ENCODE measurements around the gene VWA5B1. TPM values are rescaled to one million over a fixed set of nuclear protein-coding genes. Genes with fewer than 3 reads are reported as not detected.

VWA5B1 gene
- total RNA-seq, 4 donors from 2014 or later, result not detected

GRCh38 chr1:20280906-20281305, 9.8 kb upstream of the VWA5B1 start:
- peaks cover 0 to 6% (median 0%) of the 10 kb centered on the region in 4 donors for H3K9me3 ChIP-seq
- WGBS, 2 donors, result 92 to 94% methylated on average over 6 of the region's 6 CpGs

GRCh38 chr1:20281801-20282200, 8.9 kb upstream of the VWA5B1 start:
- no peak overlapping the region for H3K4me3 ChIP-seq
- WGBS, 2 donors, result 39 to 51% methylated on average over 2 of the region's 2 CpGs
- H3K27ac ChIP-seq, result no peak overlapping the region
- DNase-seq (ENCODE audit: low spot score in 2 of 2), result no peak
- H3K36me3 ChIP-seq, result no peaks in the 10 kb centered on the region
- peaks cover 0 to 3% of the 10 kb centered on the region in 2 donors for H3K27me3 ChIP-seq
- no peak for TF ChIP-seq EP300 (IDR thresholded peaks at IDR 0.05)
- no peak for TF ChIP-seq CTCF (IDR thresholded peaks at IDR 0.05)
- TF ChIP-seq POLR2A (IDR thresholded peaks at IDR 0.05), result no peak
- no peaks in the 10 kb centered on the region for H3K4me1 ChIP-seq
- peaks cover 0 to 12% (median 0%) of the 10 kb centered on the region in 4 donors for H3K9me3 ChIP-seq

More at GRCh38 chr1:20280906-20281305, 9.8 kb upstream of the VWA5B1 start:
- no peak for DNase-seq (ENCODE audit: low spot score in 2 of 2)
- no peak for TF ChIP-seq CTCF (IDR thresholded peaks at IDR 0.05)
- TF ChIP-seq POLR2A (IDR thresholded peaks at IDR 0.05), result no peak
- no peak for TF ChIP-seq EP300 (IDR thresholded peaks at IDR 0.05)
- Histone ChIP-seq H3K27me3 (no peaks in the 10 kb centered on the region), H3K27ac (no peak overlapping the region), H3K36me3 (no peaks in the 10 kb centered on the region), H3K4me3 (no peak overlapping the region), H3K4me1 (no peaks in the 10 kb centered on the region)

GRCh38 chr1:20282533-20282932, 8.1 kb upstream of the VWA5B1 start:
- 59 to 66% methylated on average over 5 of the region's 5 CpGs for WGBS, 2 donors
- peaks cover 0 to 12% (median 0%) of the 10 kb centered on the region in 4 donors for H3K9me3 ChIP-seq
- H3K27me3 ChIP-seq, result peaks cover 0 to 5% of the 10 kb centered on the region in 2 donors
- TF ChIP-seq EP300 (IDR thresholded peaks at IDR 0.05) (no peak), CTCF (IDR thresholded peaks at IDR 0.05) (no peak), POLR2A (IDR thresholded peaks at IDR 0.05) (no peak)
- no peak overlapping the region for H3K27ac ChIP-seq
- no peaks in the 10 kb centered on the region for H3K4me1 ChIP-seq
- DNase-seq (ENCODE audit: low spot score in 2 of 2), result no peak
- H3K36me3 ChIP-seq, result no peaks in the 10 kb centered on the region
- H3K4me3 ChIP-seq, result no peak overlapping the region

- 40 to 71% methylated on average over 1 to 2 of the region's 2 CpGs for WGBS, 2 donors
- peaks cover 0 to 12% (median 0%) of the 10 kb centered on the region in 4 donors for H3K9me3 ChIP-seq
- no peak overlapping the region for H3K27ac ChIP-seq
- TF ChIP-seq CTCF (IDR thresholded peaks at IDR 0.05) (no peak), EP300 (IDR thresholded peaks at IDR 0.05) (no peak), POLR2A (IDR thresholded peaks at IDR 0.05) (no peak)
- no peak overlapping the region for H3K4me3 ChIP-seq
- no peaks in the 10 kb centered on the region for H3K4me1 ChIP-seq
- no peaks in the 10 kb centered on the region for H3K36me3 ChIP-seq
- H3K27me3 ChIP-seq, result peaks cover 0 to 5% of the 10 kb centered on the region in 2 donors
- DNase-seq (ENCODE audit: low spot score in 2 of 2), result no peak
These were observed 6.6 kb upstream of the VWA5B1 start for GRCh38 chr1:20284046-20284445.

GRCh38 chr1:20284625-20285024, 6.0 kb upstream of the VWA5B1 start:
- DNase-seq (ENCODE audit: low spot score in 2 of 2), result no peak
- Histone ChIP-seq H3K27me3 (peaks cover 0 to 11% of the 10 kb centered on the region in 2 donors), H3K4me3 (no peak overlapping the region), H3K27ac (no peak overlapping the region), H3K9me3 (peaks cover 0 to 12% (median 0%) of the 10 kb centered on the region in 4 donors), H3K36me3 (no peaks in the 10 kb centered on the region), H3K4me1 (no peaks in the 10 kb centered on the region)
- 87 to 94% methylated on average over 3 of the region's 3 CpGs for WGBS, 2 donors
- TF ChIP-seq POLR2A (IDR thresholded peaks at IDR 0.05) (no peak), CTCF (IDR thresholded peaks at IDR 0.05) (no peak), EP300 (IDR thresholded peaks at IDR 0.05) (no peak)

Measured in tibial nerve (tissue), 4 donors.